ENCODE measurements around the gene NUCKS1.
"Not testable (repeated sequence)": the region's sequence is repeated elsewhere in the genome, so short reads cannot be mapped to it uniquely, and the experiment has no call there.

NUCKS1 gene

DNA sequence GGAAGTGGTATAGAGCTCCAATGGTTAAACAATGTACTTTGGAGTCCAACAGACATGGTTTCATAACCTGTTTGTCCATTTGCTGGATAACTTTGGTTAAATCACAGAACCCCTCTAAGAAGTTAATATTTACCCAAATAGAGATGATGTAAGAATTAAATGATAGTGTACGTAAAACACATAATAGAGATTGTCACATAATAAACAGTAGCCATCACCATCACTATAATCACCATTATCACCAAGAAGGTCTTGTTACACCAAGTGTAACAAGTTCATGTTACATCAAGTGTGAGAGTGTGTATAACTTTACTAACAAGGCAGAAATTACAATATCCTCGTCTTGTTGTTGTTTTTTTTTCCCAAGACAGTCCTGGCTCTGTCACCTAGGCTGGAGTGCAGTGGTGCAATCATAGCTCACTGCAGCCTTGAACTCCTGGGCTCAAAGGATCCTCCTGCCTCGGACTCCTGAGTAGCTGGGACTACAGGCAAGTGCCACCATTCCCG, 23.3 kb downstream of the NUCKS1 start:
- DNase-seq: no peak

DNA sequence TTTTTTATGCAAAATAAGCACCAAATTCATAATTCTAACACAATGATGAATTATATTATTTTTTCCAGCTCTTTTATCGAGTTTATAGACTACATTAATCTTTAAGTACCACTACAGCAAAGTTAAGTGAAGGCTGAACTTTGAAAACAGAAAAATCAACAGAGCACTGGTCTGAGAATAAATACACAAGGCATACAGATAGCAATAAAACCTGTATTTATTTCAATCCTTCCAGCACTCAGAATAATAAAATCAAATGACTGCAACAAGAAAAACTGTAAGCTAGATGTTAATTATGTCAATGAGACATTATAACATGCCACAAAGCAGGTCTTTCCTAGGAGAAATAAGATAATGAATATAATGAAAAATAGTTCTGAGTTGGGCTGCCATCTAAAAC, 24.5 kb downstream of the NUCKS1 start:
- no peak for DNase-seq

DNA sequence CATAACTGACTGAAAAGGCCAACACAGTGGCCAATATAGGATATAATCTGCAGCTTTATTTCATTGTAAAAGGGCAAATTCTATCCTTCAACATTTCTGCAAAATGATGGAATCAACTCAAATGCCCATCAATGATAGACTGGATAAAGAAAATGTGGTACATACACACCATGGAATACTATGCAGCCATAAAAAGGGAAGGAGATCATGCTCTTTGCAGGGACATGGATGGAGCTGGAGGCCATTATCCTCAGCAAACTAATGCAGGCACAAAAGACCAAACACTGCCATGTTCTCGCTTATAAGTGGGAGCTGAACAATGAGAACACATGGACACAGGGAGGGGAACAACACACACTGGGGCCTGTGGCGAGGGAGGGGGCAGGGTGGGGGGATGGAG, 29.2 kb downstream of the NUCKS1 start:
- DNase-seq: not testable (repeated sequence)

DNA sequence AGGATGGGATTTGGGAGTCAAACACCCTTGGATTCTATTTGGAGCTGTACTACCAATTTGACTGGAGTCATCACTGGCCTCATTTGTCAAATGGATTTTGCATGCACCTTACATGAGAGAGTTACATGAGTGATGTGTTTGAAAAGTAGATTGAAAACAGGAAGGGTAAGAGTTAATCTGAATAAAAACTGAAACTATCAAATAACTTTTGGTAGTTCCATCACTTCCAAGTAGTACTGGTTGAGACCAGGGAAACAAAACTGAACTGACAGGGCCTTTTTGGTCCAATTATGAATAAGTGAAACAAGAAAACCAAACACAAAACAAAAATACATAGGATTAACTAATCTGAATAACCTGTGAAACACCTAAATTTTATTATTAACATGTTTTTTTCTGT, 30.2 kb downstream of the NUCKS1 start:
- no peak for DNase-seq

DNA sequence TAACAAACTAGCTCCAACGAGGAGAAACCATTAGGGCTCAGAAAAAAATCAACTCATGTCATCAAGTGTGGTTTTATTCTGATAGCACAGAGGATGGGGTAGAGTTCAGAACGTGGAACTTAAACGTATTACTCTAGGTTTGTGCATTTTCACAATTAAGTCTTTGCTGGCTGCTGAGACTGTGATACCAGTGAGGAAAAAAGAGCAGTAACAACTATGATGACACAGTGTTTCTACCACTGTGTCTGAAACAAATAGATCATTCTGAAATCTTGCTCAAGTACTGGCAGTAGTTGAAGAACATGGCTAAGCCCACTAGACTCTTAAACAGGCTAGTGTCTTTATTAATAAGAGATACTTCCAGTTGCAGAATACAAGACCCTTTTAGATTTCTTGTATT, 31.0 kb downstream of the NUCKS1 start:
- DNase-seq: no peak

DNA sequence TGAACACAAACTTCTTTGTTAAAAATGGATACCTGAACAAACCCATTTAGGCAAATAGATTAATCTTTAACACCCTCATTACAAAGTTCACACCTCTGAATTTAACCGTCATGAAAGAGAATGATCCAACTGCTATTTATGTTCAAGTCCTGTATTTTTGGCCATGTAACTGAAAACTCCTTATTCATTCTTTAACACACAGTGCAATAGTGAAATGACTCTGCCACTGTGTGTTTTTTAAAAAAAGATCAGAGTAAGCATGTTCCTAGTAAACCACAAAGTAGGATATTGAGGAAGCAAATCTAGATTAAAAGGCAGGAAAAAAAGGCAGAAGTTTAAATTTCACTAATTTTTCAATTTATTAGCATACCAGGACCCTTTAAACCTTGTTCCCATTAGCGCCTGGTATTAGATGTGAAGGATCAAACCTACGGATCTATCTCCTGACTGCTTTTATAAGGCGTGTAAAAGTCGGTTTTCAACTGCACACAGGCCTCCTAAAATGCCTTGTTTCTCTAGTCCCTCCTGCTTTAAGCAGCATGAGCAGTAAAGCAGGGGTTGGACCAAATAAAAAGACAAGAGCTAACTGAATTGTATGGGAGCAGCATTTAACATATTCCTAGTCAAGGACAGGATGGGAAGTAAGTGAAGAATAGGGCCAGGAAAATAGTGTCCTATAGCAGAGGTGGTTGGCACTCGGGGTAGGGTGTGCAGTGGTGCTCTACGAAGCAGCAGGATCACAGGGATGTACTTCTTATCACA, 33.4 kb downstream of the NUCKS1 start:
- DNase-seq: no peak

DNA sequence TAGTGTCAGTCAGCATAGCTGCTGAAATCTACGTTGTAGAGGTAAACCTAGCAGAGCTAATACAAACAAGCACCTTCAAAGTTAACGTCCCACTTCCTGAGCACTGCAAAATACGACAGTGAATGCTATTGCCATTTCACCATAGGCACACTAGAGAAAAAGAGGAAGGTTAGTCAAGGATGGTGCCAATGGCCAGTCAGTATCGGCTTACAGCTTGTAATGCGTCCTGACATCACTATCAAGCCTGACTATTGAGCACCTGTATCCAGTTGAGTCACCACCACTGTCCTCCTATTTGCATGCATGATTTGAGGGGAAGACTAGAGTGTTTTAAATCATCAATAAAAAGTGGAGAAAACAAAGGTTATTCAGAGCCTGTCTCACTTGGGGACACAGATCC, 34.4 kb downstream of the NUCKS1 start:
- no peak for DNase-seq

DNA sequence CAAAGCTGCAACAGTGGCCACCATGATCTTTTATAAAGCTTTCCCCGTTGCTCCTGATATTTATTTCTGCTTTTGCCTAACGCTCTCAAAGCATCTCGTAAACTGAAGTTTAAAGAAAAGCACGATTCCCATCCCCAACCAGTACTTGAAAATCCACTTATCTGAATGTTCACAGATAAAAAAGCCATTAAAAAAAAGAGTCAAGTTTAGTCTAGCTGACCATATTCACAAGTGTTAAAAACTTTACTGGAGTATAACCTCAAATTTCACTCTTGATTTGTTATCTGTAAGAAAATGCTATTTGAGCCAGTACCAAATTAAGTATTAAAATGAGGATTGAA, 35.1 kb downstream of the NUCKS1 start:
- DNase-seq: no peak

DNA sequence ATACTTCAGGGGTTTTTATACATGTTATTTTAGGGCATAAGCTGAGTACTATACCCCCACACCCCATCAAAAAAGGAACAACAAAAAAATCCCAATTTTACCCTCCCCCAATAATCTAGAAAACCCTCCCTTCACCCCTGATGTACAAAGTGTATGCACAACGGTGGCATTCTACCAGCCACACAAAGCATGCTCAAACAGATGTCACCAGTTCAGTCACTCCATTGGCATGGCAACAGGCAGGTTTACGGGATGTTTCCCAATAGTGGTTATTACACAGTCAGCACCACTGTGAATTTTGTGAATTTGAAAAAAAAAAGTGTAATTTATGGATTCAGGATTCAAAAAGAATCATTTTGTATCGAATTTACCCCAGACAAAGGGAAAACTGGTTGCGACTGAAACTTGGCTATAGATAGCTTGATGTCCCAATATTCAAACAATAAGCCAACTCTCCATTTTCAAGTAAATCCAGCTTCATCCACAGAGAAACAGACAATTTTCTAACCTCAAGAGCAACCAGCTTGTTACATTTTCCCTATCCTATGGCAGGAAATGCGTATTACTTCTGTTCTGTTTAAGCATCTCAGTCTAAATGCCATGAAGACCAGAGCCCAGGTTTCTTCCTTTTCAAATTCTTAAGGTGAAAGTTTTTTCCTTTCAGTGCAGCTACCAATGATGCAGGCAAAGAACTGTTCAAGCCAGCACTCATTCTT, 35.6 kb downstream of the NUCKS1 start:
- no peak for DNase-seq

DNA sequence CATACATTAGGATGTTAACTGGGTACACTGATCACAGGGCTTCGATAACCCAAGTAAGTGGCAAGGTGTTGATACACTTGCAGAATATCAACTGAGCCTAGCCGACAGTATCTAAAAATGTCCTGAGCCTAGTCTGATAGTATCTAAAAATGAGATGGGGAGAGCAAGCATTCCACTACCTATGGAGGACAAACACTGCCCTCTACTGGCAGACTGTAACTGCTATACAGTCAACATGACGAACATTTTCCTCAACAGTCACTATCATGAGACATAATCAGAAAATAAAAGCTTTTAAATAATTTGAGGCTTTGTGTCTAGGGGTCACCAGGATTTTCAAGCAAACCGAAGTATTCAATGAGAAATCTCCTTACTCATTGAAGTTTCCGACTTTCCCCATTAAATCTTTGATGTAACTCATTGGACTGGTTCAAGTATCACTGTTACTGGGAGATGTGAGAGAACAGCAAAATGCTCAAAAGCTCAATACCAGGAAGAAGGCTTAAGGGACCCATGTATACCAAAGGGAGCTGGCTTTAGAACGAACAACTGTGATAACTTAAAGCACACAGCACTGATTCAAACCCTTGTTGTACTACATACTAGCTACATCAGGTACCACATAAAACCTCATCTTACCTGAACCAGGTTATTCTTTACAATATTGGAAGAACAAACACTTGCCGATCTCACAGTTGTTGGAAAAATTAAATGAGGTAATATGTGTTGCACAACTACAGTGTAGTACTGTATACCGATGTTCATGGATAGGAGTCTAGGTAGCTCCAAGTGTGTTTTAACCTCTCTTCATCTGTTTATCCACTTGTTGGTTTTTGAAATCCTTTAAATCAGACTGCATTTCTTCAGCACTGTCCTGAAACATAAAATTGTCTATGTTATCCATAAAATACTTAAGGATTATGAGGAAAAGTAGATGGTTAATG, 38.6 kb downstream of the NUCKS1 start:
- peak; percentile 53 for DNase-seq

DNA sequence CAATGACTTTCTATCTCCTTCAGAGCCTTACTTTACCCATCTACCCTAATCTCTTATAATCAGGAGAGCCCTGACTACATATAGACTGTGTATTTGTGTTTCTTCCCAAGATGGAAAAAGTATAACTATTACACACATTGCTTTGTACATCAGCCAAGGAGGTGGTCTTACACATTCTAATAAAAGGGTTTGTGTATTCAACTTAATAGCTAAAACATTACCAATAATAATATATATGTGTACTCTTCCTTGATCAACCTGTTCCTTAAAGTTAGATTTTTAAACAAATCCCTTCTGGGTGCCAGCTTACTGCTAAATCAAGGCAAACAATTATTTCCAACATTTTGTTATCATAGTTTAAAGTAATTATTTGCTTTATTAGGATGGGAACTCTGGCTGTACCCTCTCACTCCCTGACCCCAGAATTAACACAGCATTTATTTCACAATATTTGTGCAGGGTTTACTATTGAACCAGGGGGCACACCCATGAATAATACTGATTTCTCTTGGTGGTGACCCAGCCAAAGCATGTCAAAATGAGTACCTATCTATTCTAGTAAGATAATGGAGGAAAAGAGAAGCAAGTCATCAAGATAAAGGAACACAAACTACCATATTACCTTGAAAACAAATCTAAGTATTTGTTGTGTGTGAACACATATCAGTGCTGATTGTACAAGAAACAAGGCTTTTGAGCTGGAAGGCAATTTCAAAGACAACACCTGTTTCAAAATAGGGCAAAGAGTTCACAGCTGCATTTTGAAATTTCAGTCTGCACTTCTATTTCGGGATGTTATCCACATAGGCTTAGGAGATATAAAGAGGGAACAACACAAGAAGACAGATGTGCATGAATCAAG, 39.5 kb downstream of the NUCKS1 start:
- no peak for DNase-seq

DNA sequence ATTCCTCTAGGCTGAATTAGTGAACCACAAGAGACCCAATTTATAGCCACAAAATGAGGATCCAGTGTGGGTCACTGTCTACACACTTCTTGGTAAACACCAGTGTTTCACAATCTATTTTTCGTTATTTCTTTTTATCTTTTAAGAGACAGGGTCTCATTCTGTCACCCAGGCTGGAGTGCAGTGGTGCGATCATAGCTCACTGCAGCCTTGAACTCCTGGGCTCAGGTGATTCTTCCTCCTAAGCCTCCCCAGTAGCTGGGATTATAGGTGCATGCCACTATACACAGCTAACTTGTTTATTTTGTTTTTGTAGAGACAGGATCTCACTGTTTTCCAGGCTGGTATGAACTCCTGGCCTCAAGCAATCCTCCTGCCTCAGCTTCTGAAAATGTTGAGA, 40.3 kb downstream of the NUCKS1 start:
- no peak for DNase-seq

DNA sequence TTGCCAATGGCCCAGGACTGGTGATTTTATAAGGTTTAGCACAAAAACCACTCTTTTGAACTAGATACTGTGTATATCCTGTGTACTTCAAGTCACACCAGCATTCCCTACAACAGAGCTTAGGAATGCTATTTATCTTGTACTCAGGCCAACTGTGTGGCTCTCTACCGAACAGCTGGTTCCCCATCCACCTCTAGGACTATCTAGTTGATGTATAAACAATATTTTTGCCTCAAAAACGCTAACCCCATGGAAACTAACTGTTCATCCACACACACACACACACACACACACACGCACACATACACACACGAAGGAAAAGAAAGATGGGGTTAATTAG, 41.0 kb downstream of the NUCKS1 start:
- DNase-seq: no peak

DNA sequence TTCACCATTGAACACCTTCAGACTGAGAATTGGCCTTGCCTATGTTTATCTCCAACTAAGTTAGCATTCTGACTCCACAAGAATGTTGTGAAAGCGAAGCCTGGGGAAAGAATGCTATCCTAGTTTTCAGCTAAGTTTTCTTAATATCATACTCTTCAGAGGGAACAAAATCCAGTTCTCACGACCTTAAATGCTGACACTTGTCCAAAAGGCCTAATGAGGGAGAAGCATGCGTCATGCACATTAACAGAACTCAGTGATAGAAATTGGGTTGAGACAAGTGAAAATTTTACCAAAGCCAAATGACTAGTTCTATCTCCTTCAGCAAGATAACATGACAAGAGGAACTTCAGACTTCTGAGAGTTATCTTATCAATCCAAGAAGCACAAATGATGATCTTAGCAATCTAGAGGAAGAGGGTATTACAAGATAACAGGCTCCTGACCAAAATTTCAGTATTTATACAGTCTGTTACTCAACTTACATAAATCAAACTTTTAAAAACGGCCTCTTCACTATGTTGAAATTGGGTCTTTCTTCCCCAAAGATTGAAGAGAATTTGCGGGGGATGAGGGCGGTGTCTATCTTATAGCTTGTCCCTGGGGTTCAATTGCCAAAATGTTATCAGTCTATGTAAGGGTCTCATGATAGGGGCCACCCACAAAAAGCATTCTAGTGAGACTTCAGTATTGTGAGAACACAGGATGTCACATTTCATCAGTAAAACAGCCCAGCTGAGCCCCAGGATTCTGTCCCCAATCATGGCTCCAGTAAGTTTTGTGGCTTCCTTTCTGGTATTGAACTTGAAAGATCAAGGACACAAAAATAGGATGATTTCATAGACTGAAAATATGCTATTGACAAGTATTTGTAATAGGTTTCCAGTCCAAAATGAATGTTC, 43.1 kb downstream of the NUCKS1 start:
- no peak for DNase-seq

DNA sequence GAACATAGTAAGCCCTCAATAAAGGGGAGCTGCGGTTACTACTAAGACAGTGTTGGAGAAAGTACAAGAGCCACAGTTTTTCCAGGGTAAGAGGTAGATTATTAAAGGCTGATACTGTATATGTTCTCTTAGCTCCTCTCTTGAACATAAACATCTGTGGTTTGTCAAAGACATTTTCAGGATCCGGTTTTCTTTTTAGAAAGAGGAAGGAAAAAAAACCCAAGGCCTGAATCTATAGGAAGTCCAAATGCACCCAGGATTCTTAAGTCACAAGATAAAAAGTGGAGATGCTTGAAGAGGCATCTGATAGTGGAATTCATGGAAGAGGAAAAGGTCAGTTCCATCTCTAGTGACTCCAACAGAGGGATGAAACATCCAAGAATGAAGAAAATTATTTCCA, 45.1 kb downstream of the NUCKS1 start:
- DNase-seq: no peak

DNA sequence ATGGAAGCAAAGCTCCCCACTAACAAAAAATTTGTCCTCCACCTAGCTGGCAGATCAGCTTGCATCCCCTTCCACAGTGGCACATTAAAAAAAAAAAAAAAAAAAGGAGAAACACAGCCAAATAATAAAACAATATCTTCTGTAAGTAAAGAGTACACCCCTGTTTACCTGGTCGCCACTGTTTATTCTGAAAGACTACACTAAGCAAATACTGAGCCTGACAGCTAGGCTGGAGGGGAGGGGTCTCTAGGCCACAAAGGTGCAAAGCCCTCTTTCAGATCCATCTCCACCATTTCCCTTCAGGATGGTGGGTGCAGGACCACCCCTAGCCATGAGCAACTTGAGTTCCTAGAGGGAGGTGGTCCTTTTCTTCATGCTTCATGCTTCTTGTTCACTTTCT, 46.9 kb downstream of the NUCKS1 start:
- no peak for DNase-seq

DNA sequence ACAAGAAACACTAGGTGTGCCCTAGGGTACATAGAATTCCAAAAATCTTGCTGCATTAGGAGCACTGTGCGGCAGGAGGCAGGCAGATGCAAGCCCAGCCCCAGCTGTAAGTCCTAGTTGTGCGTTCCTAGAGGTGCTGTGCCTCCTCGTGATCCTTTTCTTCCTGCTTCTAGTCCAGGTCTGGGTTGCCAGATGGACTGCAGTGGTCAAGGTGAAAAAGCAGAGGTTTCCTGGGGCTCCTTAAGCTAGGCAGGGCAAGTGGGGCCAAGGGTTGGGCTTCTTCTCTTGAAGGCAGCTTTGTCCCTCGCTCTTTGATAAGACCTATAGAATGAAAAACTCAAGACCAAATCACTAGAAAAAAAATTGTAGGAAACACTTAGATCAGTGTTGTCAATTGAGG, 48.1 kb downstream of the NUCKS1 start:
- DNase-seq: no peak

DNA sequence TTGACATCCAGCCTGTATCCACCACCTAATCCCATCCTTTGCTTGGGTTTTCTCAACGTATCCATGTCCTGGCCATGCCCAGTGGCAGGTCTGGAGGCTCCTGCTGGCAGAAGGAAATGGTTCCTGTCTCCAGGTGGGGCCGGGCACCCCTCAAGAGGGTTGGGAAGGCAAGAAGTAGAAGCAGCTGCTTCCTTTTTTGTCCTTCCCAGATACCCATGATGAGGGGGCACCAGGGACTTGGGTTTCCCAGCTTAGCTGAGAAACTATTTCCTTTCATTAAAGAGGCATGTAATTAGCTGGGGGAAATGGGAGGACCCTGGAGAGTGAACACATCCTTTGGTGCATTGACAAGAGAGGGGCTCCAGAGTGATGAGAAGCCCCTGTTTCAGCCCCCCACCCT, 48.6 kb downstream of the NUCKS1 start:
- no peak for DNase-seq

DNA sequence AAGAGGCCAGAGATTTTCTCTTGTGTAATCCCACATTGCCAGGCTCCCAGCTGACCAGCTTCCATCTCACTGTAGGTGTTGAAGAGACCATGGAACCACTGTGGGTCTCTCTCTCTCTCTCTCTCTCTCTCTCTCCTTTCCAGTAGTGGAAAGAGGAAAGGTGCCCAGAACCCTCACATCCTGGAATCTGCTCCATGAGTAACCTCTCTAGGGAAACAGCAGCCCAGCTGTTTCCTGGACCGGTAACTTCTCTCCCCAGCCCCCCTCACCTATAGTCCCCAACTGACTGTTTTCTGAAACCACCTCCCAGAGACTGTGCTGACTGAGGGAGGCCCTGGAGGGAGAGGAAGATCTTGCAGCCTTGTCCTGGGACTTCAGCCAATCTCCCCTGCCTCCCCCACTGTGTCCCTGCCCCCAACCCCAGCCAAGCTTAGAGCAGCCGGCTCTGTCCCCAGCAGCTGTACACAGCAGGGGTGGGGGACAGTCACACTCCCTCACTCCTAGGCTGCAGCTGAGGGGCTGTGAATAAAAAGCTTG, 49.0 kb downstream of the NUCKS1 start:
- no peak for DNase-seq

DNA sequence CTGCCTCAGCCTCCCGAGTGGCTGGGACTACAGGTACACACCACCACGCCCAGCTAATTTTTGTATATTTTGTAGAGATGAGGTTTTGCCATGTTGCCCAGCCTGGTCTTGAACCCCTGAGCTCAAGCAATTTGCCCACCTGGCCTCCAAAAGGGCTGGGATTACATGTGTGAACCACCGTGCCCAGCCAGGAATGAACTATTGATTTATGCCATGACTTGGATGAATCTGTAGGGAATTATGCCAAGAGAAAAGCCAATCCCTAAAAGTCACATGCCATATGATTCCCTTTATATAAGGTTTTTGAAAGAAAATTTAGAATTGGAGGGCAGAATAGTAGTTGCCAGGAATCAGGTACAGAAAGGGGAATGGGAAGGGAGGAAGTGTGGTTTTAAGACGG, 50.6 kb downstream of the NUCKS1 start:
- no peak for DNase-seq

DNA sequence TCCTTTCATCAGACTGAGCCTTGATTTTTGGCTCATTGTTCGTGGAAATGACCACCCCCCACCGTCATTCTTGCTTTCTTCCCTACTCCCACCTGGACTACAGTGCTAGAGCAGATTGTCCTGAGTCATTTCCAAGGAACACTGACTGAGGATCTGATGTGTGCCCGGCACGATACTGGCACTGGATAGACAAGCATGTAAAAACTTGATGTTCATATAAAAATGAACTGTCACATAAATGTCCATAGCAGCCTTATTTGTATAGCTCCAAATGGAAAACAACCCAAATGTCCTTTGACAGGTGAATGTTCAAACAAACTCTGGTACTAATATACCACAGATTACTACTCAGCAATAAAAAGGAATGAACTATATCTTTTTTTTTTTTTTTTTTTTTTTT, 51.1 kb downstream of the NUCKS1 start:
- no peak for DNase-seq
